ENCODE measurements around the gene LMAN2.

Gene LMAN2

DNA sequence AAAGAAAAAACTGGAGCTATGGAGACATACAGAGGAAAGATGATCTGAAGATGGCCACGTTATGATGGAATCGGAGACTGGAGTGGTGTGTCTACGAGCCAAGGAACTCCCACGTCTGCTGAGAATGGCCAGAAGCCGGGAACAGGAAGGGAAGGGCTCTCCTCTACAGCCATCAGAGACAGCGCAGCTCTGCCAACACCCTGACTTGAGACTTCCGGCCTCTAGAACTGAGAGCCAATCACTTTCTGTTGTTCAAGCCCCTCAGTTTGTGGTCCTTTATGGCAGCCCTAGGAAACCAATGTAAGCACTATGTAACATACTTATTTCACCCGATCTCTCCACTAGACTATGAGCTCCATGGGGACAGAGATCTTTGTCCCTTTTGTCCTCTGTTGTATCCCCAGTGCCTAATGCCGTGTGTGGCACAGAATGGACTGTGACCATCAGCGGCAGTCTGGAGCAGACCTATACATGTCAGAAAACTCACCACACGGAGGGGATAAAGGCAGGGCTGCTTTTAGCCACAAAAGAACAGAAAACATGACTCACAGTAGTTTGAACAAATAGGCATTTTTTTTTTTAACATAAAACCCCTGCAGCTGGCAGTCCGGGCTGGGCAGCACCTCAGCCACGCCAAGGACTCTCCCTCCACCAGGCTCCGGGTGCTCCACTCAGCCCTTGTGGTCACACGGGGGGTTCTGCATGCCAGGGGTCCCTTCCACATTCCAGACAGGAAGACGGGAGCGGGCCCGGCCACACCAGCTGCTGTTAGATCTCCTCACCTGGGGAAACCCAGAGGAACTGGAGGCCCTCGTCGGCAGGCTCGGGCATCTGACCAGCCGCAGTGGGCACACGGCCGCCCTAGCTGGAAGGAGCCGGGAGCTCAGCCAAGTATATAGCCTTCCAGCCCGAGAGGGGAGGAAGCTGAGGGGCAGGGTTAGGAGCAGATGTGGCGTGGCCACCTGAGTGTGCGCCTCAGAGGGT lies 23.6 kb downstream of the LMAN2 start:
- no peak for DNase-seq (ENCODE audit: low read depth in 2 of 2)

- no peak for DNase-seq (ENCODE audit: low read depth in 2 of 2)
These were observed 25.5 kb downstream of the LMAN2 start for GRCh38 chr5:177325868-177326381.

- no peak for DNase-seq (ENCODE audit: low read depth in 2 of 2)
These were observed 30.6 kb downstream of the LMAN2 start for GRCh38 chr5:177320879-177321278.

- DNase-seq (ENCODE audit: low read depth in 2 of 2), result no peak
These were observed 31.4 kb downstream of the LMAN2 start for GRCh38 chr5:177319913-177320588.

- DNase-seq (ENCODE audit: low read depth in 2 of 2), result peak; percentile 60 to 69
These were observed 33.5 kb downstream of the LMAN2 start for GRCh38 chr5:177317959-177318377.

- DNase-seq (ENCODE audit: low read depth in 2 of 2), result no peak
These were observed 35.5 kb downstream of the LMAN2 start for GRCh38 chr5:177316005-177316404.

DNA sequence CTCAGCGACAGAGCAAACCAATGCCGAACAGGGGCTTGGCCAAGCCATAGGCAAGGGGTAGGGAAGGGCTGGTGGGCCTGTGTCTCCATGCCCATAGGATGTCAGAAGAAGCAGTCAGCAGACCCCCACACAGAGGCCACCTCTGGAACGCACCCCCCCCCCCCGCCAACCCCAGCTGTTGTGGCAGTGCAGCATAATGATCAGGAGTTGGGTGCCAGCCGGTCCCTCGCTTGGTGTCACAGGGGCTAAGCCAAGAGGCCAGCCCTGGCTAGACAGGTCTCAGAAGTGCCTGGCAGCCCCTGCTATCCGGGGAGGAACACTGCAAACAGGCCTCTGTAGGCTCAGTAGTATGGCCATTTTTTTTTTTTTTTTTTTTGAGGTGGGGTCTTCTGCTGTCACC lies 36.1 kb downstream of the LMAN2 start:
- DNase-seq (ENCODE audit: low read depth in 2 of 2), result no peak

DNA sequence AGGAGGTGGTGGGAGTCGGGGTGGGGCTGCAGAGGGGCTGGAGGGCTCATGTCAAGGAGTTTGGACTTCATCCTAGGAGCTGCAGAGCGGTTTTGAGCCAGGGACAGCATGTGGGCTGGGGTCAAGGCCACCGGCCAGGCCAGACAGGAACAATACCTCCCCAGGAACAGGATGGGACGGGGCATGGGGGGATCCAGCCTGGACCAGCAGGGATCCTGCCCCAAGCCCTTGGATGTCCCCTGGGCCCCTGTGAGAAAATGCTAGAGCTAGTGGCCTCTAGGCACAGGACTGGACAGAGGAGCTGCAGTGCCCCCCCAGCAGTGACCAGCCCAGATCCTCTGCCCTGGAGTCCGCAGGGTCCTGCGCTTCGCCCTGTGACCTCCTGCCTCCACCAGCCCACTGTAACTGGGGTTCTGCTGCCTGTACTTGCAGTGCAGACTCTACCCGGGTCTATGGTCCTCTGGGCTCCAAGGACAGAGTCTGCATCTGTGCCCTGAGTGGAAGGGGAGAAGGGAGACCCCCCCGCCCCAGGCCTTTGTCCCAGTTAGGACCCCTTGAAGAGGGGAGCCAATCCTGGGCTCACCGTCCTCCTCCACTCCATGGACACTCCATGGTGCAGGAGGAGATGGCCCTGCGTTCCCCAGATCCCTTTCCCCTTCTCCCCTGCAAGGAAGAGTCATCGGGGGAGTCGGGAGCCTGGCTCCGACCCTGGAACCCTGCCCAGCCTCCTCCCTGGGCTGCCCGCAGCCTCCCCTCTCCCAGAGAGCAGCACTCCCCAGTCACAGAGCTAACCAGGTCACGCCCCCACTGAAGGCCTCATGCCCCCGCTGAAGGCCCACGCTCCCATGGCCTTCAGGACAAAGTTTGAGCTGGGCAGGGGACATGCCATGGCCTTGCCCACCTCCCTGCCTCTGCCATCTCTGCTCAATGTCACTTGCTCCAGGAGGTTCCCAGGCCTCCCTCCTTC lies 36.8 kb downstream of the LMAN2 start:
- DNase-seq (ENCODE audit: low read depth in 2 of 2), result no peak

GRCh38 chr5:177313561-177314259 lies 37.8 kb downstream of the LMAN2 start:
- no peak for DNase-seq (ENCODE audit: low read depth in 2 of 2)

GRCh38 chr5:177312649-177313181 lies 38.8 kb downstream of the LMAN2 start:
- no peak for DNase-seq (ENCODE audit: low read depth in 2 of 2)

- peak; percentile 92 to 94 for DNase-seq (ENCODE audit: low read depth in 2 of 2)
These were observed 39.5 kb downstream of the LMAN2 start, which contains the start of gene MXD3 for GRCh38 chr5:177311723-177312648. Gene MXD3, minus strand, starts transcription at chr5:177311898. Its CDS starts 68 bp downstream, at chr5:177311830.

DNA sequence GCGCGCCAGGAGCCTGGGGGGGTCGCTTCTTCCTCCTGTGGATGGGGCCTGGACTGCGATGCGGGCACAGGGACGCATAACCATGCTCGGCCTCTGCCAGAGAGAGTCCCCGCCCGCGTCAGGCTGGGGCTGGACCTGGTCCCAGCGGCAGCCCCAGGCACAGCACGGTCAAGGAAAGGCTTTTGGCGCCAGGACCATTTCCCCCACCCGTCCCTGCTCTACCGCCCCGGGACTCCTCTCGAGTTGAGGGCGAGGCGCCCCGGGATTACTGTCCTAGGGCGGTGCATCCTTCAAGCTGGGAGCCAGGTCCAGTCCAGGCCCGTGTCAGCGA lies 40.1 kb downstream of the LMAN2 start:
- DNase-seq (ENCODE audit: low read depth in 2 of 2), result no peak

GRCh38 chr5:177310757-177311391 lies 40.6 kb downstream of the LMAN2 start:
- DNase-seq (ENCODE audit: low read depth in 2 of 2), result no peak

DNA sequence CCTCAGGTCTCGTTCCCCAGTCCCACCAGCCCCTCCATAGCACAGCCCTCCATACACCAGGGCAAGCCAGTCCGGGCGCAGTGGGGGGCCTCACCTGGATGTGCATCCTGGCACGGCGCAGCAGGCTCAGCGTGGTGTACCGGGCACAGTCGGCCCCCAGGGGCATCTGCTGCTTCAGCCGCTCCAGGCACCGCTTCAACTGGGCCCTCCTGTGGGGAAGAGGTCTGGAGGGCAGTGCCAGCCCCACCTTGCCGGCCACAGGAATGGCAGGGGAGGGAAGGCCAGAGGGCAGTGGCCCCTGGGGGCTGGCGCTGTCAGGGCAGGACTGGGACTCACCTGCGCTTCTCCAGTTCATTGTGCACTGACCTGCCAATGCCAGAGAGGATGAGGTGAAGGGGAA lies 41.1 kb downstream of the LMAN2 start:
- no peak for DNase-seq (ENCODE audit: low read depth in 2 of 2)

DNA sequence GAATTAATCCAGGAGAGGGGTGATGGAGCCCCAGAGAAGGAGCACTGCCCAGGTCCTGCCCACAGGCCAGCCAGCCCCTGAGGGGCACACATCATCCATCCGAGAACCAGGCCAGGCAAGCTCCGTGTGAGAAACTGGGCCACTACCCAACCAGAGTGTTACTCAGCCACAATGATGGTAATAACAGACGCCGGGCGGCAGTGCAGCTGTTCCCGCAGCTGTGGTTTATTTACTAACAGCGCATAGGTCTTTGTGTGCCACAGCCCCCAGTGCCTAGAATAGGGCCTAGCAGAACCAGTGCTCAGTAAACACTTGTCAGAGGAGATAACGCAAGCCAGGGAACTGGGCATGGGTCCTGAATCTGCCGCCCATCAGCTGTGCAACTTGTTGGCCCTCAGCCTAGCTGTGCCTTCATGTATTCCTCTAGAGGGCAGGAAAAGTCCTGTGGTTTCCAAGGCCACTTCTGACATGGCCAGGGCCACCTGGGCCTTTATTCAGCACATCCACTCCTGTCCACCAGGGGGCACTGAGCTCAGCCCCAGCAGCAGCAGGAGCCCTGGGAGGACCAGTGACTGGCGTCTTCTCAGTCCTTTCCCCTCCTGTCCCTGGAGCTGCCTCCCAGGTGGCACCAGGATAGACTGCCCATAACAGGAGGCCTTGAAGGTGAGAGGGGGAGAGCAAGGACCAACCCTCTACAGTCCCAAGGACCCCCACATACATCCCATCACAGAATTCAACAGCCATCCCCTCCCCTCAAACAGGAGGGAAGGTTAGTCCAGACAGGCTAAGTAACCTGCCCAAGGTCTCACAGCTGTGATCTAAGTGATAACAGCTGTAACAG lies 41.9 kb downstream of the LMAN2 start:
- peak; percentile 57 to 58 for DNase-seq (ENCODE audit: low read depth in 2 of 2)

GRCh38 chr5:177308740-177309139 lies 42.7 kb downstream of the LMAN2 start:
- DNase-seq (ENCODE audit: low read depth in 2 of 2), result no peak

GRCh38 chr5:177307544-177308363 lies 43.7 kb downstream of the LMAN2 start:
- DNase-seq (ENCODE audit: low read depth in 2 of 2), result no peak

Measured in stimulated activated CD4-positive, alpha-beta T cell treated with anti-CD3 and anti-CD28 coated beads, Interleukin-1b, Interleukin-23, amount 100 ng/mL, for 4 hours (primary cell).